Epithelial cell of proximal tubule (primary cell): ENCODE measurements around the gene LSAMP. TPM values are rescaled to one million over a fixed set of nuclear protein-coding genes. Genes with fewer than 3 reads are reported as not detected.

Source experiments
- DNase-seq: peaks from one replicate; pipeline ENCODE4 v3.0.0-alpha.2; 2011; ENCODE audit warnings: low read depth
- H3K4me3 ChIP-seq: 2 replicates; pipeline ENCODE4 v1.5.1; 2011; ENCODE audit warnings: low read depth, mild to moderate bottlenecking, low read length
- total RNA-seq: library from RNA; depleted of rRNA; stranded (reverse); fragments of >200 nt; gene quantifications from 2 replicates; pipeline ENCODE4 v1.2.3, GENCODE V29; 2015
- TF ChIP-seq, protein P1 (sequence below): conservative IDR thresholded peaks from 2 replicates; pipeline ENCODE4 v1.5.1; 2012; ENCODE audit warnings: low read depth, mild to moderate bottlenecking, low read length

The LSAMP gene
- total RNA-seq, 1 donor from 2014 or later, result 5.1 TPM

DNA sequence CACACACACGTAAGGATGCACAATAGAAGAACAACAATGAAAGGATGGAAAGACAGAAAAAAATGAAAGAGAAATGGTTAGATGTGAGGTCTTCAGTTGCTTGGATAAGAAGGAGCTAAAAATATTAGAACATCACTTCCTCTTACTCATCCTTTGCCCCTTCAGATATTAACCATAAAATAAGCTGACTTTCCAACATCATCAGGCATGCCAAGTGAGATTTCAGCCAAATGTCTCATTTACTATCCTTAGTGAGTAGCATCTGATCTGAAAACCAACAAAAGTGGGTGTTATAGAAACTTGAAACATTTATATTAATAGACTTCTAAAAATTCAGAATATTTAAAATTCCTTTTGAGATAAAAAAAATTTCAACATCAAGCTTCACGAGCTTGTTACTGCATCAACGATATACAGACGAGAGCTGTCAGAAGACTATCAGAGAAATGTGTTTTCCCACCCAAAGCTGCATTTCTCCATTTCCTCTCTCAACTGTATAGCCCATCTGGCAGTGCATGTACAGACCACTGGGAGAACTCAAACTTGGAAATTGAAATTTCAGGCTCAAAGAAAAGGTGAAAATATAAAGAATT, 25.4 kb upstream of the LSAMP start:
- no peak overlapping the region for H3K4me3 ChIP-seq
- no peak for DNase-seq
- TF ChIP-seq, protein P1, sequence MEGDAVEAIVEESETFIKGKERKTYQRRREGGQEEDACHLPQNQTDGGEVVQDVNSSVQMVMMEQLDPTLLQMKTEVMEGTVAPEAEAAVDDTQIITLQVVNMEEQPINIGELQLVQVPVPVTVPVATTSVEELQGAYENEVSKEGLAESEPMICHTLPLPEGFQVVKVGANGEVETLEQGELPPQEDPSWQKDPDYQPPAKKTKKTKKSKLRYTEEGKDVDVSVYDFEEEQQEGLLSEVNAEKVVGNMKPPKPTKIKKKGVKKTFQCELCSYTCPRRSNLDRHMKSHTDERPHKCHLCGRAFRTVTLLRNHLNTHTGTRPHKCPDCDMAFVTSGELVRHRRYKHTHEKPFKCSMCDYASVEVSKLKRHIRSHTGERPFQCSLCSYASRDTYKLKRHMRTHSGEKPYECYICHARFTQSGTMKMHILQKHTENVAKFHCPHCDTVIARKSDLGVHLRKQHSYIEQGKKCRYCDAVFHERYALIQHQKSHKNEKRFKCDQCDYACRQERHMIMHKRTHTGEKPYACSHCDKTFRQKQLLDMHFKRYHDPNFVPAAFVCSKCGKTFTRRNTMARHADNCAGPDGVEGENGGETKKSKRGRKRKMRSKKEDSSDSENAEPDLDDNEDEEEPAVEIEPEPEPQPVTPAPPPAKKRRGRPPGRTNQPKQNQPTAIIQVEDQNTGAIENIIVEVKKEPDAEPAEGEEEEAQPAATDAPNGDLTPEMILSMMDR, result no peak

DNA sequence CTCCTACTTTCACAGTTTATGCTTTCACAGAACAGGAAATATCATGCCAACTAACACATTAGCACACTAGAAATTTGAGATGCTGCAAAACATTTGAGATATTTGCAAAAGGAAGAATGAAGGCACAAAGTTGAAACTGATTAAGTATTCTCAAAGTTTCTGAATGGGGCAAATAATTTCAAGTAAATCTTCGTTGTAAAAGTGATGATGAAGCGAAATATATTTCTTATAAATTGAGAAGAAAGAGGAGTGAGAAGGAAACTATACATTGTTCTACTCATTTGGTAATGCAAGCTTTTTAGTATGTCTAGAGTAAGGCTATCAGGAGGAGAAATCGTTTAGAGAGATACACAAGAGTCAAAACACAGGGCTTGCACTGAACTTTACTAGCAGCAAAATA, 24.3 kb upstream of the LSAMP start:
- TF ChIP-seq, protein P1, result no peak
- H3K4me3 ChIP-seq, result no peak overlapping the region
- no peak for DNase-seq

DNA sequence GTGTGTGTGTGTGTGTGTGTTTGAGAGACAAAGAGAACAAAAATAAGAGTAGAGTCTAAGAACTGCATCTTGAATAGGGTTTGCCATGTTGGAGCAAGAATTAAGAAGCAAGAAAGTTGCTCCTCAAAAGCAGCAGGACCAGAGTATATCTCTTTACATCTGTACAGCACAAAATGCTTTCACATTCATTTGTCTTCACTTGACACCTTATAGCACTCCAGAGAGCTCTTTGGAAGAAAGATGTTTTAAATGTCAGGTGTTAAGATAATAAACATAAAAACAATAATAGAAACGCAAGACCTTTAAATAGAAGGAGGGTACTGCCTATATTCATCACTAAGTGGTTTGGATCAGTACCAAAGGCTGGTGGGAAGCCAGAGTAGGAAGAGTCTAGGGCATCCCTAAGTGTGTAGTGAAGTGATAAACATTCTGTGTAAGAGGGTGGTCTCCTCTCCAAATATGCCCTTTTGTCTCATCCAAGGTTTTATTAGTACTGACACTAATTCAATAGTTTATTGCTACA, 19.1 kb upstream of the LSAMP start:
- DNase-seq, result no peak
- no peak overlapping the region for H3K4me3 ChIP-seq
- TF ChIP-seq, protein P1, result no peak

DNA sequence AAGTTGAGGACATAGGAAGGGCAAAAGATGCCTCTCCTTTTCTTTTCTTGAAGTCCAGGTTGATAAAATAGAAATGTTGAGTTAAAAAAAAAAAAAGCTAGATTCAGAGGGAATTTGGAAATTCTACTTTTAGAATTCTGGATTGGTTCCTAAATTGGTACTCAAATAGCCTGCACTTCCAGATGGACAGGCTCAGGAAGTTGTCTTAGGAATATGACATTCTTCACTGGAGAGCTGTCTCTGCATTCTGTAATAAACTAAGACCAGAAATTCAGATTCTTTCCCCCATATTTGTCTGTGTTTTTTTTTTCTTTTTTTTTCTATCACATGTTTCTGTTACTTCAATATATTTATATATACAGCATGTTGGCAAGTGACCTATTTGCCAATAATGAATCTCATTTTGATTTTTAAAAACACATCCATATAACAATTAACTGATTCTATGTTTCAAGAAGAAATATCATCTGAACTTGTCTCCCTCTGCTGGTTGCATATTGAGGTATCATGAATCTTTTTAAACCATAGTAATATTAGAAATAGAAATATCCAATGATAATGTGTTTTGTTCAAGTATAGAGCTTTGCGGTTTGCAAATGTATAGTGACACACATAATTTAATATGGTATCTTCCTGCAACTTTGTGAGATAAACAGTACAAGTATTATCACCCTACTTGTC, 8.5 kb upstream of the LSAMP start:
- TF ChIP-seq, protein P1, result peak; percentile 40
- no peak for DNase-seq
- H3K4me3 ChIP-seq, result no peak overlapping the region

DNA sequence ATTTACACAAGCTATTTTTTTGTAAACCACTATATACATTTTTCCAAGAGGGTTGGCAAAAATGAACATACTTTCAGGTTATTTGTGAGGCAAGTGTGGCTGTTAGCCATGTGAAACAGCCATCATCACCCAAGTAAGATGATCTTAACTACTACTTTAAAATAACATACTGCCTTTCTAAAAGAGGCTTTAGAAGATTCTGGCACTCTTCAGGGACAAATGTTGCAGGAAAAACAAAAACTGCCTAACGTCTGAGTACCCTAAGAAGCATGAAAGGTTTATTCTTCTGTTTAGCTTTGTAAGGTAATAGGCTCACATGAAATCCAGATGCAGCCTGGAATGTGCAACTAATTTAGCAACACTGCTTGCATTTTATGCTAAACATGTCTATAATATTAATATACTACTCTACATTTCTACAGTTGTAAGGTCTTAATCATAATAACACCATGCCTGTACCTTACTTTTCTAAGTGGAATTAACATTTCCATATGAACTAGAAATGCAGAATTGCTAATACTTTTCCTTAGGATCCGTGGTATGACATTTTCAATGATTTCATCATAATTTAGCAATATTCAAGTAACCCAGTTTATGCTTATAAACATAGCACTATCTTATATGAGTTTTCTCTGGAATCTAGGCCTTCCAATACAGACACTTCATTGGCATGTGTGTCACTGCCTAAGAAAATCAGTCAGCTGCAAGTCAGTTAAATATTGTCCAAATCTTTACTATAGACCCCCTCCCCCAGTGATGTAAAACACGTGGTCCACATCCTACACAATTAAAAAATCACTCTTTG, 4.5 kb upstream of the LSAMP start:
- TF ChIP-seq, protein P1, result no peak
- no peak overlapping the region for H3K4me3 ChIP-seq
- no peak for DNase-seq

DNA sequence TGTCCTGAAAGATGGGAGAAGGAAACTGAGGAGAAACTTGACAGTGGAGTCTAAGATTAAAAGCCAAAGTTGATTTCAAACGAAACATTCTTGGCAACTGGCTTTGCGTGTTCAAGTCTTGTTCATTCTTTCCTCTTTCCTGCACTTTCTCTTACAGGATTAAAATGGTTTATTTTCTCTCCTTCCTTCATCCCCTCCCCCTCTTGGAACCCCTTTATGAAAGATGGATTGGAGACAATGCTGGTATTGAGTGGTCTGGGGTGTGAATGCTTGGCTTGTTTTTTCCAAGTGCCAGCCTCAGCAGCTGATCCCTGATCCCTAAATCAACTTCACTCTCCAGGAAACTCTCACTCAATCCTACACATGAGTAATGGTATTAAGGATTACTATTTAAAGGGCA, 703 bp upstream of the LSAMP start:
- no peak for DNase-seq
- TF ChIP-seq, protein P1, result no peak

More for the DNA sequence above, 703 bp upstream of the LSAMP start:
- no peak overlapping the region for H3K4me3 ChIP-seq
